HEK293 (cell line): Measurements from ENCODE around the gene CAV1.

Source experiments
- EGR2 ChIP-seq: fragments of 450-650 bp; formaldehyde crosslinking; IDR thresholded peaks from 2 replicates; pipeline ENCODE4 v1.5.1; 2016; ENCODE audit warnings: low read depth, missing biosample characterization, missing genetic modification characterization
- INSM2 ChIP-seq: fragments of 450-650 bp; formaldehyde crosslinking; IDR thresholded peaks from 2 replicates; pipeline ENCODE4 v1.5.1; 2016; ENCODE audit warnings: missing biosample characterization, missing genetic modification characterization
- KLF1 ChIP-seq: fragments of 450-650 bp; formaldehyde crosslinking; IDR thresholded peaks from 2 replicates; pipeline ENCODE4 v1.5.1; 2016; ENCODE audit warnings: missing biosample characterization, missing genetic modification characterization
- WT1 ChIP-seq: fragments of 450-650 bp; formaldehyde crosslinking; IDR thresholded peaks from 2 replicates; pipeline ENCODE4 v1.5.1; 2016; ENCODE audit warnings: missing biosample characterization, missing genetic modification characterization
- ZBTB11 ChIP-seq: fragments of 450-650 bp; formaldehyde crosslinking; conservative IDR thresholded peaks from 2 replicates; pipeline ENCODE4 v1.5.1; 2016; ENCODE audit warnings: low read depth, missing biosample characterization, missing genetic modification characterization
- ZNF138 ChIP-seq: fragments of 450-650 bp; formaldehyde crosslinking; IDR thresholded peaks from 2 replicates; pipeline ENCODE4 v1.5.1; 2016; ENCODE audit warnings: missing biosample characterization, missing genetic modification characterization, borderline replicate concordance
- ZNF174 ChIP-seq: fragments of 450-650 bp; formaldehyde crosslinking; IDR thresholded peaks from 2 replicates; pipeline ENCODE4 v1.5.0; 2017; ENCODE audit warnings: missing biosample characterization, mild to moderate bottlenecking, missing genetic modification characterization
- ZNF214 ChIP-seq: fragments of 450-650 bp; formaldehyde crosslinking; IDR thresholded peaks from 2 replicates; pipeline ENCODE4 v1.5.1; 2017; ENCODE audit warnings: missing biosample characterization, mild to moderate bottlenecking, missing genetic modification characterization, borderline replicate concordance
- ZNF423 ChIP-seq: fragments of 450-650 bp; formaldehyde crosslinking; IDR thresholded peaks from 2 replicates; pipeline ENCODE4 v1.5.1; 2016; ENCODE audit warnings: missing biosample characterization, missing genetic modification characterization
- ZNF624 ChIP-seq: fragments of 450-650 bp; formaldehyde crosslinking; IDR thresholded peaks from 2 replicates; pipeline ENCODE4 v1.5.1; 2017; ENCODE audit warnings: missing biosample characterization, missing genetic modification characterization
- ZNF660 ChIP-seq: fragments of 450-650 bp; IDR thresholded peaks from 2 replicates; pipeline ENCODE4 v1.5.1; 2018; ENCODE audit warnings: missing biosample characterization, mild to moderate bottlenecking, missing genetic modification characterization
- ZNF692 ChIP-seq: fragments of 450-650 bp; formaldehyde crosslinking; IDR thresholded peaks from 2 replicates; pipeline ENCODE4 v1.5.1; 2016; ENCODE audit warnings: missing biosample characterization, missing genetic modification characterization
- ZNF76 ChIP-seq: fragments of 450-650 bp; formaldehyde crosslinking; IDR thresholded peaks from 2 replicates; pipeline ENCODE4; 2016; ENCODE audit warnings: low read depth, missing biosample characterization, missing genetic modification characterization, borderline replicate concordance
- ZSCAN16 ChIP-seq: fragments of 450-650 bp; formaldehyde crosslinking; IDR thresholded peaks from 2 replicates; pipeline ENCODE4 v1.5.1; 2016; ENCODE audit warnings: missing biosample characterization, missing genetic modification characterization
- ZXDB ChIP-seq: fragments of 450-650 bp; formaldehyde crosslinking; IDR thresholded peaks from 2 replicates; pipeline ENCODE4 v1.5.1; 2016; ENCODE audit warnings: missing biosample characterization, missing genetic modification characterization
- TF ChIP-seq, protein P1 (sequence below): fragments of 450-650 bp; formaldehyde crosslinking; IDR thresholded peaks from 2 replicates; pipeline ENCODE4 v1.5.1; 2017; ENCODE audit warnings: missing biosample characterization, missing genetic modification characterization
- TF ChIP-seq, protein P2 (sequence below): fragments of 450-650 bp; formaldehyde crosslinking; IDR thresholded peaks from 2 replicates; pipeline ENCODE4 v1.5.1; 2016; ENCODE audit warnings: missing biosample characterization, missing genetic modification characterization
- TF ChIP-seq, protein P3 (sequence below): fragments of 450-650 bp; formaldehyde crosslinking; IDR thresholded peaks from 2 replicates; pipeline ENCODE4 v1.5.1; 2016; ENCODE audit warnings: missing biosample characterization, missing genetic modification characterization
- TF ChIP-seq, protein P4 (sequence below): fragments of 450-650 bp; formaldehyde crosslinking; IDR thresholded peaks from 2 replicates; pipeline ENCODE4 v1.5.1; 2016; ENCODE audit warnings: missing biosample characterization, missing genetic modification characterization
- TF ChIP-seq, protein P5 (sequence below): fragments of 450-650 bp; formaldehyde crosslinking; IDR thresholded peaks from 2 replicates; pipeline ENCODE4 v1.5.1; 2016; ENCODE audit warnings: missing biosample characterization, missing genetic modification characterization

The CAV1 gene

GRCh38 chr7:116499168-116500077, 25.4 kb upstream of the CAV1 start, which contains the start of gene CAV2 (continued):
- peak; percentile 41; the same call in 1 of the 2 replicates for TF ChIP-seq ZBTB11 (tag by site-specific recombination)
- no peak for TF ChIP-seq ZNF214
- TF ChIP-seq ZNF423 = 0 out of 2 replicates have a peak, but pooled peaks have one; percentile 31
- peak; percentile 60; the same call in 1 of the 2 replicates for TF ChIP-seq ZNF692
- no peak for TF ChIP-seq ZNF624 (tag by site-specific recombination)
- TF ChIP-seq, protein P1, sequence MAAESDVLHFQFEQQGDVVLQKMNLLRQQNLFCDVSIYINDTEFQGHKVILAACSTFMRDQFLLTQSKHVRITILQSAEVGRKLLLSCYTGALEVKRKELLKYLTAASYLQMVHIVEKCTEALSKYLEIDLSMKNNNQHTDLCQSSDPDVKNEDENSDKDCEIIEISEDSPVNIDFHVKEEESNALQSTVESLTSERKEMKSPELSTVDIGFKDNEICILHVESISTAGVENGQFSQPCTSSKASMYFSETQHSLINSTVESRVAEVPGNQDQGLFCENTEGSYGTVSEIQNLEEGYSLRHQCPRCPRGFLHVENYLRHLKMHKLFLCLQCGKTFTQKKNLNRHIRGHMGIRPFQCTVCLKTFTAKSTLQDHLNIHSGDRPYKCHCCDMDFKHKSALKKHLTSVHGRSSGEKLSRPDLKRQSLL (tag by site-specific recombination) = peak; percentile 26; the same call in 1 of the 2 replicates
- TF ChIP-seq, protein P2, sequence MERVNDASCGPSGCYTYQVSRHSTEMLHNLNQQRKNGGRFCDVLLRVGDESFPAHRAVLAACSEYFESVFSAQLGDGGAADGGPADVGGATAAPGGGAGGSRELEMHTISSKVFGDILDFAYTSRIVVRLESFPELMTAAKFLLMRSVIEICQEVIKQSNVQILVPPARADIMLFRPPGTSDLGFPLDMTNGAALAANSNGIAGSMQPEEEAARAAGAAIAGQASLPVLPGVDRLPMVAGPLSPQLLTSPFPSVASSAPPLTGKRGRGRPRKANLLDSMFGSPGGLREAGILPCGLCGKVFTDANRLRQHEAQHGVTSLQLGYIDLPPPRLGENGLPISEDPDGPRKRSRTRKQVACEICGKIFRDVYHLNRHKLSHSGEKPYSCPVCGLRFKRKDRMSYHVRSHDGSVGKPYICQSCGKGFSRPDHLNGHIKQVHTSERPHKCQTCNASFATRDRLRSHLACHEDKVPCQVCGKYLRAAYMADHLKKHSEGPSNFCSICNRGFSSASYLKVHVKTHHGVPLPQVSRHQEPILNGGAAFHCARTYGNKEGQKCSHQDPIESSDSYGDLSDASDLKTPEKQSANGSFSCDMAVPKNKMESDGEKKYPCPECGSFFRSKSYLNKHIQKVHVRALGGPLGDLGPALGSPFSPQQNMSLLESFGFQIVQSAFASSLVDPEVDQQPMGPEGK (tag by site-specific recombination) = peak; percentile 42
- peak; percentile 25; the same call in 1 of the 2 replicates for TF ChIP-seq INSM2
- peak; percentile 51; the same call in 1 of the 2 replicates for TF ChIP-seq KLF1
- no peak for TF ChIP-seq ZNF174 (tag by site-specific recombination)
- TF ChIP-seq ZXDB (tag by site-specific recombination) = 0 out of 2 replicates have a peak, but pooled peaks have one; percentile 15
- TF ChIP-seq ZNF138 (tag by site-specific recombination) = no peak
- TF ChIP-seq, protein P3, sequence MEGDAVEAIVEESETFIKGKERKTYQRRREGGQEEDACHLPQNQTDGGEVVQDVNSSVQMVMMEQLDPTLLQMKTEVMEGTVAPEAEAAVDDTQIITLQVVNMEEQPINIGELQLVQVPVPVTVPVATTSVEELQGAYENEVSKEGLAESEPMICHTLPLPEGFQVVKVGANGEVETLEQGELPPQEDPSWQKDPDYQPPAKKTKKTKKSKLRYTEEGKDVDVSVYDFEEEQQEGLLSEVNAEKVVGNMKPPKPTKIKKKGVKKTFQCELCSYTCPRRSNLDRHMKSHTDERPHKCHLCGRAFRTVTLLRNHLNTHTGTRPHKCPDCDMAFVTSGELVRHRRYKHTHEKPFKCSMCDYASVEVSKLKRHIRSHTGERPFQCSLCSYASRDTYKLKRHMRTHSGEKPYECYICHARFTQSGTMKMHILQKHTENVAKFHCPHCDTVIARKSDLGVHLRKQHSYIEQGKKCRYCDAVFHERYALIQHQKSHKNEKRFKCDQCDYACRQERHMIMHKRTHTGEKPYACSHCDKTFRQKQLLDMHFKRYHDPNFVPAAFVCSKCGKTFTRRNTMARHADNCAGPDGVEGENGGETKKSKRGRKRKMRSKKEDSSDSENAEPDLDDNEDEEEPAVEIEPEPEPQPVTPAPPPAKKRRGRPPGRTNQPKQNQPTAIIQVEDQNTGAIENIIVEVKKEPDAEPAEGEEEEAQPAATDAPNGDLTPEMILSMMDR (tag by site-specific recombination) = peak; percentile 40; the same call in 1 of the 2 replicates
- TF ChIP-seq, protein P4, sequence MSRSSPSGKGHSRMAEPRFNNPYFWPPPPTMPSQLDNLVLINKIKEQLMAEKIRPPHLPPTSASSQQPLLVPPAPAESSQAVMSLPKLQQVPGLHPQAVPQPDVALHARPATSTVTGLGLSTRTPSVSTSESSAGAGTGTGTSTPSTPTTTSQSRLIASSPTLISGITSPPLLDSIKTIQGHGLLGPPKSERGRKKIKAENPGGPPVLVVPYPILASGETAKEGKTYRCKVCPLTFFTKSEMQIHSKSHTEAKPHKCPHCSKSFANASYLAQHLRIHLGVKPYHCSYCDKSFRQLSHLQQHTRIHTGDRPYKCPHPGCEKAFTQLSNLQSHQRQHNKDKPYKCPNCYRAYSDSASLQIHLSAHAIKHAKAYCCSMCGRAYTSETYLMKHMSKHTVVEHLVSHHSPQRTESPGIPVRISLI (tag by site-specific recombination) = no peak
- TF ChIP-seq ZSCAN16 (tag by site-specific recombination) = no peak
- TF ChIP-seq, protein P5, sequence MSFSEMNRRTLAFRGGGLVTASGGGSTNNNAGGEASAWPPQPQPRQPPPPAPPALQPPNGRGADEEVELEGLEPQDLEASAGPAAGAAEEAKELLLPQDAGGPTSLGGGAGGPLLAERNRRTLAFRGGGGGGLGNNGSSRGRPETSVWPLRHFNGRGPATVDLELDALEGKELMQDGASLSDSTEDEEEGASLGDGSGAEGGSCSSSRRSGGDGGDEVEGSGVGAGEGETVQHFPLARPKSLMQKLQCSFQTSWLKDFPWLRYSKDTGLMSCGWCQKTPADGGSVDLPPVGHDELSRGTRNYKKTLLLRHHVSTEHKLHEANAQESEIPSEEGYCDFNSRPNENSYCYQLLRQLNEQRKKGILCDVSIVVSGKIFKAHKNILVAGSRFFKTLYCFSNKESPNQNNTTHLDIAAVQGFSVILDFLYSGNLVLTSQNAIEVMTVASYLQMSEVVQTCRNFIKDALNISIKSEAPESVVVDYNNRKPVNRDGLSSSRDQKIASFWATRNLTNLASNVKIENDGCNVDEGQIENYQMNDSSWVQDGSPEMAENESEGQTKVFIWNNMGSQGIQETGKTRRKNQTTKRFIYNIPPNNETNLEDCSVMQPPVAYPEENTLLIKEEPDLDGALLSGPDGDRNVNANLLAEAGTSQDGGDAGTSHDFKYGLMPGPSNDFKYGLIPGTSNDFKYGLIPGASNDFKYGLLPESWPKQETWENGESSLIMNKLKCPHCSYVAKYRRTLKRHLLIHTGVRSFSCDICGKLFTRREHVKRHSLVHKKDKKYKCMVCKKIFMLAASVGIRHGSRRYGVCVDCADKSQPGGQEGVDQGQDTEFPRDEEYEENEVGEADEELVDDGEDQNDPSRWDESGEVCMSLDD (tag by site-specific recombination) = peak; percentile 46; the same call in 1 of the 2 replicates
- TF ChIP-seq EGR2 (tag by site-specific recombination) = 0 out of 2 replicates have a peak, but pooled peaks have one; percentile 13
- TF ChIP-seq WT1 = peak; percentile 28; the same call in 1 of the 2 replicates
- TF ChIP-seq ZNF76 (tag by site-specific recombination) = peak; percentile 31; the same call in 1 of the 2 replicates
- peak; percentile 40 for TF ChIP-seq ZNF660 (tag by site-specific recombination)
